ENCODE data around the gene RPE65. TPM values are rescaled to one million over a fixed set of nuclear protein-coding genes. Genes with fewer than 3 reads are reported as not detected.

The RPE65 gene
- polyA plus RNA-seq, 2 of the 4 experiments (the other 2 are of a cell fraction): not detected

- TF ChIP-seq POLR2A (IDR thresholded peaks at IDR 0.05; ENCODE audit: low read length): no peak
- TF ChIP-seq, protein P1, sequence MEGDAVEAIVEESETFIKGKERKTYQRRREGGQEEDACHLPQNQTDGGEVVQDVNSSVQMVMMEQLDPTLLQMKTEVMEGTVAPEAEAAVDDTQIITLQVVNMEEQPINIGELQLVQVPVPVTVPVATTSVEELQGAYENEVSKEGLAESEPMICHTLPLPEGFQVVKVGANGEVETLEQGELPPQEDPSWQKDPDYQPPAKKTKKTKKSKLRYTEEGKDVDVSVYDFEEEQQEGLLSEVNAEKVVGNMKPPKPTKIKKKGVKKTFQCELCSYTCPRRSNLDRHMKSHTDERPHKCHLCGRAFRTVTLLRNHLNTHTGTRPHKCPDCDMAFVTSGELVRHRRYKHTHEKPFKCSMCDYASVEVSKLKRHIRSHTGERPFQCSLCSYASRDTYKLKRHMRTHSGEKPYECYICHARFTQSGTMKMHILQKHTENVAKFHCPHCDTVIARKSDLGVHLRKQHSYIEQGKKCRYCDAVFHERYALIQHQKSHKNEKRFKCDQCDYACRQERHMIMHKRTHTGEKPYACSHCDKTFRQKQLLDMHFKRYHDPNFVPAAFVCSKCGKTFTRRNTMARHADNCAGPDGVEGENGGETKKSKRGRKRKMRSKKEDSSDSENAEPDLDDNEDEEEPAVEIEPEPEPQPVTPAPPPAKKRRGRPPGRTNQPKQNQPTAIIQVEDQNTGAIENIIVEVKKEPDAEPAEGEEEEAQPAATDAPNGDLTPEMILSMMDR (IDR thresholded peaks at IDR 0.05): no peak
- no peak for TF ChIP-seq SREBF2 (IDR thresholded peaks at IDR 0.05)
- TF ChIP-seq JUNB (IDR thresholded peaks at IDR 0.05): no peak
- no peak for TF ChIP-seq USF2 (IDR thresholded peaks at IDR 0.05)
- no peak for TF ChIP-seq MAFK (IDR thresholded peaks at IDR 0.05; ENCODE audit: partially characterized antibody)
- TF ChIP-seq RFX5 (IDR thresholded peaks at IDR 0.05): no peak
- TF ChIP-seq EP300 (IDR thresholded peaks at IDR 0.05): no peak
- no peak for TF ChIP-seq POLR2AphosphoS2 (conservative IDR thresholded peaks at IDR 0.05; ENCODE audit: low read length)
- no peak for TF ChIP-seq RCOR1 (IDR thresholded peaks at IDR 0.05; ENCODE audit: low read depth, low read length)
- no peak for TF ChIP-seq RNF2 (IDR thresholded peaks at IDR 0.05; ENCODE audit: borderline replicate concordance, low read depth)
- no peak for TF ChIP-seq HOXB13 (CRISPR knock-in tag; IDR thresholded peaks at IDR 0.05; ENCODE audit: low read depth)
- no peak for TF ChIP-seq CEBPB (IDR thresholded peaks at IDR 0.05)
- TF ChIP-seq EHF (CRISPR knock-in tag; IDR thresholded peaks at IDR 0.05): no peak
- TF ChIP-seq FOXS1 (CRISPR knock-in tag; IDR thresholded peaks at IDR 0.05): no peak
- TF ChIP-seq HEYL (CRISPR knock-in tag; IDR thresholded peaks at IDR 0.05): no peak
- no peak for TF ChIP-seq HOXB5 (CRISPR knock-in tag; IDR thresholded peaks at IDR 0.05)
- no peak for TF ChIP-seq TP53 (CRISPR knock-in tag; IDR thresholded peaks at IDR 0.05)
- TF ChIP-seq CBX8 (IDR thresholded peaks at IDR 0.05): no peak
- TF ChIP-seq ESRRA (IDR thresholded peaks at IDR 0.05; ENCODE audit: borderline replicate concordance, low read length): no peak
- no peak for FAIRE-seq
- CTCF ChIA-PET: interaction anchor here (0.9 to 2.9 kb wide), 2 partner anchors 13 to 16 kb away, joined by 3 to 7 read pairs; no protein-coding TSS in a partner anchor
- ATAC-seq: no peak
- no peak overlapping the region for H3K4me2 ChIP-seq
- no peaks in the 10 kb centered on the region; the same call in 2 of the 3 replicates for H3K9me3 ChIP-seq
- DNase-seq (ENCODE audit: low read depth in 1 of 2, low spot score in 1 of 2): no peak
- POLR2A ChIA-PET: no interaction called here
- WGBS (ENCODE audit: missing lambda C conversion rate): 6% methylated on average over 1 of the region's 1 CpG
- no peak overlapping the region for H3K27ac ChIP-seq
- no peak overlapping the region for H3K4me3 ChIP-seq
- H3K4me1 ChIP-seq: no peaks in the 10 kb centered on the region
Measured at GRCh38 chr1:68459796-68460195, 10.0 kb upstream of the RPE65 start.

DNA sequence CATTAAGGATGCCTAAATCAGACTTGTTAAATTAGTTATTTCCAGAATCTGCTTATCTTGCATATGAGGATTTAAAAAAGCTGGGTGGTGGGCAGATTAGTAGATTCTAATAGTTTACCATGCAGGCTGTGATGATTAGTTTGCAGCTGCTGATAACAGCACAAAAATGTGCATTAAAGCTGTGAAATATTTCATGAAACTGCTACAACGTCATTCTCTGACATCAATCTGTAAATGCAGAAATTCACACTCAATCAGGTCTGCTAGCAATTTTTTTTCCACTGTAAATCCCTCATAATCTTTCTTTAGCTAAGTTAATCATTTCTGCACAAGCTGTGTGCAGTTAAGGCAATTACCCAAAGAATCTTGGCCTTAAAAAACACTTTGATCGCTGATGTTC is 9.3 kb upstream of the RPE65 start:
- no peaks in the 10 kb centered on the region; the same call in 2 of the 3 replicates for H3K9me3 ChIP-seq
- FAIRE-seq: no peak
- H3K4me2 ChIP-seq: no peak overlapping the region
- H3K4me1 ChIP-seq: no peaks in the 10 kb centered on the region
- ChIA-PET POLR2A (no interaction called here), CTCF (interaction anchor here (0.6 to 2.9 kb wide), 2 partner anchors 12 to 16 kb away, joined by 3 to 7 read pairs; no protein-coding TSS in a partner anchor)
- no peak overlapping the region for H3K4me3 ChIP-seq
- H3K27ac ChIP-seq: no peak overlapping the region
- WGBS (ENCODE audit: missing lambda C conversion rate): 44% methylated on average over 2 of the region's 2 CpGs
- TF ChIP-seq SREBF2 (IDR thresholded peaks at IDR 0.05) (no peak), USF2 (IDR thresholded peaks at IDR 0.05) (no peak), POLR2A (IDR thresholded peaks at IDR 0.05; ENCODE audit: low read length) (no peak), RFX5 (IDR thresholded peaks at IDR 0.05) (no peak), ZC3H11A (IDR thresholded peaks at IDR 0.05) (no peak), MYC (IDR thresholded peaks at IDR 0.05; ENCODE audit: borderline replicate concordance, low read length) (no peak), HES2 (IDR thresholded peaks at IDR 0.05) (no peak), POLR2AphosphoS2 (conservative IDR thresholded peaks at IDR 0.05; ENCODE audit: low read length) (no peak), RCOR1 (IDR thresholded peaks at IDR 0.05; ENCODE audit: low read depth, low read length) (no peak)
- no peak for ATAC-seq
- no peak for DNase-seq (ENCODE audit: low read depth in 1 of 2, low spot score in 1 of 2)
